DND-41 (cell line): ENCODE measurements around the gene SYCP2.

Experiments
- ATAC-seq: fragments of 200-7000 bp; cut with Tn5 transposase; 3 replicates; pipeline ENCODE4 v1.9.1; 2021; ENCODE audit warnings: low read depth; ENCODE audit not compliant: insufficient read depth
- DNase-seq: peaks from one replicate; pipeline ENCODE4 v3.0.0-alpha.2; 2020
- H2AFZ ChIP-seq: 2 replicates; pipeline ENCODE4 v1.6.0; 2012; ENCODE audit warnings: low read depth, low read length
- H3K27ac ChIP-seq: 2 replicates; pipeline ENCODE4 v1.5.1; 2012; ENCODE audit warnings: low read length, inconsistent platforms
- H3K27me3 ChIP-seq: fragments of 200-600 bp; sonication (generic); 2 replicates; pipeline ENCODE4 v1.6.0; 2012; ENCODE audit warnings: low read length, mild to moderate bottlenecking, inconsistent platforms; ENCODE audit not compliant: insufficient read depth, poor library complexity
- H3K36me3 ChIP-seq: 2 replicates; pipeline ENCODE4 v1.5.1; 2012; ENCODE audit warnings: low read length, inconsistent platforms; ENCODE audit not compliant: insufficient read depth
- H3K4me1 ChIP-seq: 2 replicates; pipeline ENCODE4 v1.5.1; 2012; ENCODE audit warnings: mild to moderate bottlenecking, low read length; ENCODE audit not compliant: insufficient read depth
- H3K4me2 ChIP-seq: 2 replicates; pipeline ENCODE4 v1.6.0; 2012; ENCODE audit warnings: mild to moderate bottlenecking, moderate library complexity, low read length, inconsistent platforms; ENCODE audit not compliant: insufficient read depth
- H3K4me3 ChIP-seq, 2 experiments: fragments of 200-600 bp in 1 of 2; shearing (Covaris generic) in 1 of 2; 2 replicates each; pipeline ENCODE4 v1.5.1; 2012 to 2016; ENCODE audit warnings: inconsistent platforms in 2 of 2, low read length in 2 of 2, mild to moderate bottlenecking in 2 of 2, low read depth in 1 of 2, moderate library complexity in 1 of 2
- H3K79me2 ChIP-seq: 2 replicates; pipeline ENCODE4 v1.6.0; 2012; ENCODE audit warnings: low read length, inconsistent platforms; ENCODE audit not compliant: insufficient read depth
- H3K9ac ChIP-seq: 2 replicates; pipeline ENCODE4 v1.6.0; 2012; ENCODE audit warnings: low read depth, mild to moderate bottlenecking, inconsistent platforms, low read length, moderate library complexity
- H3K9me3 ChIP-seq: 2 replicates; pipeline ENCODE4 v1.5.1; 2012; ENCODE audit warnings: low read length, moderate library complexity, mild to moderate bottlenecking, inconsistent platforms; ENCODE audit not compliant: insufficient read depth, severe bottlenecking
- H4K20me1 ChIP-seq: 2 replicates; pipeline ENCODE4 v1.6.0; 2012; ENCODE audit warnings: low read length; ENCODE audit not compliant: insufficient read depth
- EZH2 ChIP-seq: IDR thresholded peaks from 3 replicates; pipeline ENCODE4 v1.6.1; 2012; ENCODE audit warnings: borderline replicate concordance, low read depth, mild to moderate bottlenecking, moderate library complexity, low read length, inconsistent platforms; ENCODE audit not compliant: severe bottlenecking
- TF ChIP-seq, protein P1 (sequence below): IDR thresholded peaks from 2 replicates; pipeline ENCODE4 v1.5.1; 2012; ENCODE audit warnings: borderline replicate concordance, low read length, moderate library complexity, mild to moderate bottlenecking; ENCODE audit not compliant: poor library complexity, severe bottlenecking; ENCODE audit errors: extremely low read depth

SYCP2 gene

DNA sequence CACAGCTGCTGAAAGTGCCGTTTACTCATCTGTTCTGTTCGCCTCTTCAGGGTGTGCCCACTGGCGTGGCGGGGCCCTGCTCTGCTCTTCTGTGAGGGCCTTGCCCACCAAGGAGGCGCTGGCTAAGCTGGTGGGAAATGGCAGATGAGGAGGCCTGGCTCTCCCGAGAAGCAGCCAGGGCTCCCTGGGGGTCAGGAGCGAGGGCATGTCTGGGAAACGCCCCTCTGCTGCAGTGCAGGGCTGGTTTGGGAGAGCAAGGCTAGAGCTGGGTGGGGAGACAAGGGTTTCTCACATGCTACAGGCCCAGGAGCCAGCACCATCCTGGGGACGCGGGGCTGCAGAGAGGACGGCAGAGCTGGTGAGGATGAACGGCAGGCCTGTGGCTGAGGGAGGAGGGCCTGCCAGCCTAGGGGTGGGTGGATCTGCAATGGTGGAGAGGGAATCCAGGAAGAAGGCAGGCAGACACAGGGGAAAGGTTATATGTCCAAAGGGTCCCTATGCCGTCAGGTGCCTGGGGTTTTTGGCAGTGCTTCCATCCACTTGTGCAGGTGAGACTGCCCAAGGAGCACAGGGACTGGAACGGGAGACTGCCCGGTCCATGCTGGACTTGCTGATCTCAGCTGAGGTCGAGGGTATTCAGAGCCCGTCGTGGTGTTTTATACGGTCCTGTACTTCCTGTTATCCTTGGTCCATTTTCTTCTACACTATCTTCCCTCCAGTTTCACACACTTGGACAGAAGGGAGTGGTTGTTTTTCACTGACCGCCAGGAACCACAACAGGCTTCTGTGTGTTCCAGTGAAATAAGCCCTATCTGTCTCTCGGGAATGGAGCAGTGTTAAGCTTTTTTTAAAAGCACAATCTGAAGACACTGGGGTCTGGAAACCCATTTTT, 119.2 kb downstream of the SYCP2 start:
- Histone ChIP-seq H2AFZ (no peak overlapping the region), H3K4me3 (no peak overlapping the region), H3K27me3 (peaks cover 29% of the 10 kb centered on the region), H3K9ac (no peak overlapping the region), H4K20me1 (peaks cover 5% of the 10 kb centered on the region; the same call in 1 of the 2 replicates), H3K4me1 (no peaks in the 10 kb centered on the region), H3K79me2 (no peaks in the 10 kb centered on the region), H3K9me3 (no peaks in the 10 kb centered on the region), H3K27ac (no peak overlapping the region), H3K36me3 (no peaks in the 10 kb centered on the region), H3K4me2 (no peak overlapping the region)
- TF ChIP-seq EZH2, result no peak
- TF ChIP-seq, protein P1, sequence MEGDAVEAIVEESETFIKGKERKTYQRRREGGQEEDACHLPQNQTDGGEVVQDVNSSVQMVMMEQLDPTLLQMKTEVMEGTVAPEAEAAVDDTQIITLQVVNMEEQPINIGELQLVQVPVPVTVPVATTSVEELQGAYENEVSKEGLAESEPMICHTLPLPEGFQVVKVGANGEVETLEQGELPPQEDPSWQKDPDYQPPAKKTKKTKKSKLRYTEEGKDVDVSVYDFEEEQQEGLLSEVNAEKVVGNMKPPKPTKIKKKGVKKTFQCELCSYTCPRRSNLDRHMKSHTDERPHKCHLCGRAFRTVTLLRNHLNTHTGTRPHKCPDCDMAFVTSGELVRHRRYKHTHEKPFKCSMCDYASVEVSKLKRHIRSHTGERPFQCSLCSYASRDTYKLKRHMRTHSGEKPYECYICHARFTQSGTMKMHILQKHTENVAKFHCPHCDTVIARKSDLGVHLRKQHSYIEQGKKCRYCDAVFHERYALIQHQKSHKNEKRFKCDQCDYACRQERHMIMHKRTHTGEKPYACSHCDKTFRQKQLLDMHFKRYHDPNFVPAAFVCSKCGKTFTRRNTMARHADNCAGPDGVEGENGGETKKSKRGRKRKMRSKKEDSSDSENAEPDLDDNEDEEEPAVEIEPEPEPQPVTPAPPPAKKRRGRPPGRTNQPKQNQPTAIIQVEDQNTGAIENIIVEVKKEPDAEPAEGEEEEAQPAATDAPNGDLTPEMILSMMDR, result no peak
- DNase-seq (no peak), ATAC-seq (no peak)
